OCI-LY1 (cell line): ENCODE data around the gene TMBIM6.

Source experiments
- H2AFZ ChIP-seq: fragments of 200-600 bp; sonication (generic), shearing (Covaris generic); 2 replicates; pipeline ENCODE4 v1.6.0; 2014; ENCODE audit warnings: antibody characterized with exemption, mild to moderate bottlenecking, low read length
- H3F3A ChIP-seq: fragments of 200-600 bp; sonication (generic), shearing (Covaris generic); 2 replicates; pipeline ENCODE4 v1.6.0; 2014; ENCODE audit warnings: mild to moderate bottlenecking, antibody characterized with exemption, low read length, moderate library complexity; ENCODE audit not compliant: insufficient read depth
- H3K27ac ChIP-seq: fragments of 200-600 bp; sonication (generic); 2 replicates; pipeline ENCODE4 v1.5.1; 2014; ENCODE audit warnings: low read length, mixed run types, mild to moderate bottlenecking, low read depth; ENCODE audit not compliant: poor library complexity, severe bottlenecking
- H3K27me3 ChIP-seq: fragments of 200-600 bp; sonication (generic); 2 replicates; pipeline ENCODE4 v1.6.0; 2014; ENCODE audit warnings: antibody characterized with exemption, mild to moderate bottlenecking, low read length, moderate library complexity; ENCODE audit not compliant: insufficient read depth
- H3K36me3 ChIP-seq: fragments of 200-600 bp; sonication (generic); 2 replicates; pipeline ENCODE4 v1.6.1; 2014; ENCODE audit warnings: mild to moderate bottlenecking, antibody characterized with exemption, low read length, moderate library complexity, mixed read lengths; ENCODE audit not compliant: insufficient read depth
- H3K4me1 ChIP-seq: fragments of 200-600 bp; sonication (generic); 2 replicates; pipeline ENCODE4 v1.5.1; 2014; ENCODE audit warnings: mild to moderate bottlenecking, low read length, moderate library complexity; ENCODE audit not compliant: insufficient read depth, severe bottlenecking
- H3K4me2 ChIP-seq: fragments of 200-600 bp; sonication (generic), shearing (Covaris generic); 2 replicates; pipeline ENCODE4 v1.6.1; 2014; ENCODE audit warnings: low read length
- H3K4me3 ChIP-seq: fragments of 200-600 bp; sonication (generic); 2 replicates; pipeline ENCODE4 v1.5.1; 2014; ENCODE audit warnings: low read length, low read depth, mild to moderate bottlenecking, mixed read lengths; ENCODE audit not compliant: poor library complexity, severe bottlenecking
- H3K79me2 ChIP-seq: fragments of 200-600 bp; shearing (Covaris generic); 2 replicates; pipeline ENCODE4 v1.6.1; 2016; ENCODE audit warnings: mixed run types, low read length, mixed read lengths; ENCODE audit not compliant: insufficient read depth
- H3K9ac ChIP-seq: fragments of 200-600 bp; sonication (generic), shearing (Covaris generic); 2 replicates; pipeline ENCODE4 v1.6.1; 2014; ENCODE audit warnings: mild to moderate bottlenecking, low read length, mixed read lengths
- H3K9me2 ChIP-seq: fragments of 200-600 bp; sonication (generic), shearing (Covaris generic); 2 replicates; pipeline ENCODE4 v1.6.1; 2014; ENCODE audit warnings: low read depth, mild to moderate bottlenecking, low read length, mixed read lengths
- H3K9me3 ChIP-seq: fragments of 200-600 bp; shearing (Covaris generic); 2 replicates; pipeline ENCODE4 v1.6.1; 2014; ENCODE audit warnings: low read length, mixed read lengths
- H4K20me1 ChIP-seq: fragments of 200-600 bp; sonication (generic), shearing (Covaris generic); 2 replicates; pipeline ENCODE4 v1.6.0; 2016; ENCODE audit warnings: mild to moderate bottlenecking, low read length; ENCODE audit not compliant: insufficient read depth
- EZH2 ChIP-seq: fragments of 200-600 bp; sonication (generic), shearing (Covaris generic); IDR thresholded peaks from 2 replicates; pipeline ENCODE4 v1.8.0; 2017; ENCODE audit warnings: borderline replicate concordance, mixed run types, mild to moderate bottlenecking, antibody characterized with exemption, low read length, moderate library complexity, mixed read lengths
- TF ChIP-seq, protein P1 (sequence below): fragments of 200-600 bp; sonication (generic), shearing (Covaris generic); IDR thresholded peaks from 2 replicates; pipeline ENCODE4 v1.5.1; 2017; ENCODE audit warnings: mild to moderate bottlenecking, antibody characterized with exemption, low read length, moderate library complexity, mixed read lengths

Gene TMBIM6

GRCh38 chr12:49801141-49802063 is 60.0 kb downstream of the TMBIM6 start:
- Histone ChIP-seq H3K9me3 (no peaks in the 10 kb centered on the region), H3K27ac (no peak overlapping the region), H3K79me2 (no peaks in the 10 kb centered on the region), H3K27me3 (no peaks in the 10 kb centered on the region), H3K4me3 (no peak overlapping the region), H3K9ac (no peak overlapping the region), H3K4me1 (no peaks in the 10 kb centered on the region), H3K9me2 (no peaks in the 10 kb centered on the region), H3K4me2 (no peak overlapping the region), H3K36me3 (peaks cover 5% of the 10 kb centered on the region; the same call in 1 of the 2 replicates), H3F3A (no peaks in the 10 kb centered on the region), H4K20me1 (no peaks in the 10 kb centered on the region), H2AFZ (no peak overlapping the region)
- TF ChIP-seq, protein P1, sequence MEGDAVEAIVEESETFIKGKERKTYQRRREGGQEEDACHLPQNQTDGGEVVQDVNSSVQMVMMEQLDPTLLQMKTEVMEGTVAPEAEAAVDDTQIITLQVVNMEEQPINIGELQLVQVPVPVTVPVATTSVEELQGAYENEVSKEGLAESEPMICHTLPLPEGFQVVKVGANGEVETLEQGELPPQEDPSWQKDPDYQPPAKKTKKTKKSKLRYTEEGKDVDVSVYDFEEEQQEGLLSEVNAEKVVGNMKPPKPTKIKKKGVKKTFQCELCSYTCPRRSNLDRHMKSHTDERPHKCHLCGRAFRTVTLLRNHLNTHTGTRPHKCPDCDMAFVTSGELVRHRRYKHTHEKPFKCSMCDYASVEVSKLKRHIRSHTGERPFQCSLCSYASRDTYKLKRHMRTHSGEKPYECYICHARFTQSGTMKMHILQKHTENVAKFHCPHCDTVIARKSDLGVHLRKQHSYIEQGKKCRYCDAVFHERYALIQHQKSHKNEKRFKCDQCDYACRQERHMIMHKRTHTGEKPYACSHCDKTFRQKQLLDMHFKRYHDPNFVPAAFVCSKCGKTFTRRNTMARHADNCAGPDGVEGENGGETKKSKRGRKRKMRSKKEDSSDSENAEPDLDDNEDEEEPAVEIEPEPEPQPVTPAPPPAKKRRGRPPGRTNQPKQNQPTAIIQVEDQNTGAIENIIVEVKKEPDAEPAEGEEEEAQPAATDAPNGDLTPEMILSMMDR: no peak
- no peak for TF ChIP-seq EZH2

DNA sequence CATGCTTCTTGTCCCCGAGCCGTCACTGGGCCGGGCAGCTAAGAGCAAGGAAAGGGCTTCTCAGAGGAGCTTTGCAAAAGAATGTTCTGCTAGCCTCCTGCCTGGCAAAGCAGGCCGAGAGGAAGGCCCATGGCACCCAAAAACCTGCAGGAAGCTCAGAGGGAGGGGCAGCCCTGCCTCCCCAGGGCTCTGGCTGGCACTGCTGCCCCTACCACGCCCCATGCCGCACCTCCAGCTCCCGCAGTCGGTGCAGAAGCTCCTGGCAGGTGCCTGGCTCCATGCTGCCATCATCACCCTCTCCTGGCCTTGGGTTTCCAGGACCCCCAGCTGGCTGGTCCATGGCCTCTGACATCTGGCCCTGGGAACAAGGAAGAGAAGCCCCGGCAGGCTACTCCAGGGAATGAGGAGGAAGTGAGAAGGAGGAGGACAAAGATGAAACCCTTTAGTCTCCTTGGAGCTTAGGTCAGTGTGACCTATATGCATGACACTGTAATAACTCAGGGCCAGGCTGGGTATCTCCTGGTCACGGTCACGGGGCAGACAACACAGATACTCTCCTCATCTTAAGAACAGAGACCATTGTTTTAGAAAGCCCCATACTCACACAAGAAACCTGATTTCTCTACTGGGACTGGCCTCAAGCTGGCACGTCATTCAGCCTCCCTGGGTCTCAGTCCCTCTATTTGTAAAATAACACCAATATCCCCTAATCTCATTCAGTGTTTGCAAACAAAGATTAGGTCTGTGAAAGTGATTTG is 62.5 kb downstream of the TMBIM6 start:
- no peaks in the 10 kb centered on the region for H3K27me3 ChIP-seq
- no peaks in the 10 kb centered on the region for H3F3A ChIP-seq
- no peak overlapping the region for H3K4me2 ChIP-seq
- no peaks in the 10 kb centered on the region for H3K9me2 ChIP-seq
- no peaks in the 10 kb centered on the region for H4K20me1 ChIP-seq
- H3K27ac ChIP-seq: no peak overlapping the region
- H3K79me2 ChIP-seq: no peaks in the 10 kb centered on the region
- H3K36me3 ChIP-seq: no peaks in the 10 kb centered on the region
- H3K9ac ChIP-seq: no peak overlapping the region
- TF ChIP-seq, protein P1: no peak
- TF ChIP-seq EZH2: no peak
- no peak overlapping the region for H2AFZ ChIP-seq
- H3K4me3 ChIP-seq: no peak overlapping the region
- no peaks in the 10 kb centered on the region for H3K4me1 ChIP-seq
- H3K9me3 ChIP-seq: no peaks in the 10 kb centered on the region

DNA sequence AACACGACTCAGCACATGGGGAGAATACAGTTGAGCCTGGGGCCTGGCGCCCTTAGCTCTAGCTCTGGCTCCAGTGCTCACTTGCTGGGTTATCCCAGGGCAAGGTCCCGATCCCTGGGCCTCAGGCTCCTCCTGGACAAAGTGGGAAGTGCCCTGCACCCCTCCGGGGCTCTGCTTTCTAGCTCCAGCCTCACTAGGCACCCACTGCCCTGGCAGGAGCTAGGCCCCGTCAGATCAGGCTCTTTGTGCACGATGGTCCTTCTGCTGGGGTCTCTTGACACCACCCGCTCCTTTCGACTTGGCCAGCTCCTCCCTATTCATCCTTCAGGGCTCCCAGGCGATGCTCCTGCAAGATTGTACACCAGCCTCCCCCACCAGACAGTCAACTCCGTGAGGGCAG is 63.5 kb downstream of the TMBIM6 start:
- H3K36me3 ChIP-seq: no peaks in the 10 kb centered on the region

More for the DNA sequence above, 63.5 kb downstream of the TMBIM6 start:
- Histone ChIP-seq H4K20me1 (no peaks in the 10 kb centered on the region), H3K4me1 (no peaks in the 10 kb centered on the region), H3K79me2 (no peaks in the 10 kb centered on the region), H3F3A (no peaks in the 10 kb centered on the region), H3K9me3 (no peaks in the 10 kb centered on the region), H3K27ac (no peak overlapping the region), H3K9me2 (no peaks in the 10 kb centered on the region), H3K9ac (no peak overlapping the region), H2AFZ (no peak overlapping the region), H3K4me3 (no peak overlapping the region), H3K27me3 (no peaks in the 10 kb centered on the region), H3K4me2 (no peak overlapping the region)
- no peak for TF ChIP-seq EZH2
- TF ChIP-seq, protein P1: no peak
